ENCODE measurements around the gene C16orf78.

- TF ChIP-seq, protein P1, sequence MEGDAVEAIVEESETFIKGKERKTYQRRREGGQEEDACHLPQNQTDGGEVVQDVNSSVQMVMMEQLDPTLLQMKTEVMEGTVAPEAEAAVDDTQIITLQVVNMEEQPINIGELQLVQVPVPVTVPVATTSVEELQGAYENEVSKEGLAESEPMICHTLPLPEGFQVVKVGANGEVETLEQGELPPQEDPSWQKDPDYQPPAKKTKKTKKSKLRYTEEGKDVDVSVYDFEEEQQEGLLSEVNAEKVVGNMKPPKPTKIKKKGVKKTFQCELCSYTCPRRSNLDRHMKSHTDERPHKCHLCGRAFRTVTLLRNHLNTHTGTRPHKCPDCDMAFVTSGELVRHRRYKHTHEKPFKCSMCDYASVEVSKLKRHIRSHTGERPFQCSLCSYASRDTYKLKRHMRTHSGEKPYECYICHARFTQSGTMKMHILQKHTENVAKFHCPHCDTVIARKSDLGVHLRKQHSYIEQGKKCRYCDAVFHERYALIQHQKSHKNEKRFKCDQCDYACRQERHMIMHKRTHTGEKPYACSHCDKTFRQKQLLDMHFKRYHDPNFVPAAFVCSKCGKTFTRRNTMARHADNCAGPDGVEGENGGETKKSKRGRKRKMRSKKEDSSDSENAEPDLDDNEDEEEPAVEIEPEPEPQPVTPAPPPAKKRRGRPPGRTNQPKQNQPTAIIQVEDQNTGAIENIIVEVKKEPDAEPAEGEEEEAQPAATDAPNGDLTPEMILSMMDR (IDR thresholded peaks at IDR 0.05): no peak
- no peak for TF ChIP-seq POLR2A (IDR thresholded peaks at IDR 0.05)
Measured at GRCh38 chr16:49352892-49353291, 20.7 kb upstream of the C16orf78 start.
